Fibroblast of villous mesenchyme (primary cell): ENCODE data around the gene SLC22A13. TPM values are rescaled to one million over a fixed set of nuclear protein-coding genes. Genes with fewer than 3 reads are reported as not detected.
"Not testable (repeated sequence)": the region's sequence is repeated elsewhere in the genome, so short reads cannot be mapped to it uniquely, and the experiment has no call there.

Source experiments
- DNase-seq: peaks from one replicate; pipeline ENCODE4 v3.0.0-alpha.2; 2010; ENCODE audit warnings: low read depth
- H3K4me3 ChIP-seq: 2 replicates; pipeline ENCODE4 v1.5.1; 2011; ENCODE audit warnings: low read depth, mild to moderate bottlenecking, low read length
- small RNA-seq: library from RNA; depleted of rRNA; stranded (forward); fragments of <200 nt; gene quantifications from one replicate; pipeline ENCODE3, GENCODE V24; 2012
- total RNA-seq: library from RNA; depleted of rRNA; stranded (reverse); fragments of >200 nt; gene quantifications from 2 replicates; pipeline ENCODE4 v1.2.3, GENCODE V29; 2012
- TF ChIP-seq, protein P1 (sequence below): IDR thresholded peaks from 2 replicates; pipeline ENCODE4 v1.5.1; 2012; ENCODE audit warnings: low read depth, mild to moderate bottlenecking, low read length; ENCODE audit not compliant: insufficient read depth

The SLC22A13 gene
- total RNA-seq, 1 donor, result 0.43 TPM

DNA sequence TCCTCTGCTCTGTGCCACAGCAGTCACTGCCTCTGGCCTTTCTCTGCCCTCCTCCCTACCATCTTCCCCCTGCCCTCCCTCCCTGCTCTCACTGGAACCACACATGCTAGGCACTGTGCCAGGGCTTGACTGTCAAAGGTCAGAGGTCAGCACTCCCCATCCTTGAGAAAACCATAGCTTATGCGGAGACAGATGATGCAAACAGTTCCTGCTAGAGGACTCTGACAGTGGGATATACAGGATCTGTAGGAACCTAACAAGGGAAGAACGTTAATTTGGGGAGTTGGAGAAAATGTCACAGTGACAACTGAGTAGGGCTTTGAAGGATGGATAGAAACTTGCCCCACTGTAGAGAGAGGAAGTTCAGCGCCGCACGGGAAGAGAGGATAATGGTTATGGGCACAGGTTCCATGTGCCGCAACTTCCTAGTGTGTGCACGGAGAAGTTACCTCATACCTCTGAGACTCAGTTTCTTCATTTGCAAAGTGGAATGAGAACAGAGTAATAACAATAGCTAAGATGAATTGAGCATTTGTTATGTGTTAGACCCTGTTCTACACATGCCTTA, 51.7 kb downstream of the SLC22A13 start:
- DNase-seq, result peak; percentile 31
- TF ChIP-seq, protein P1, sequence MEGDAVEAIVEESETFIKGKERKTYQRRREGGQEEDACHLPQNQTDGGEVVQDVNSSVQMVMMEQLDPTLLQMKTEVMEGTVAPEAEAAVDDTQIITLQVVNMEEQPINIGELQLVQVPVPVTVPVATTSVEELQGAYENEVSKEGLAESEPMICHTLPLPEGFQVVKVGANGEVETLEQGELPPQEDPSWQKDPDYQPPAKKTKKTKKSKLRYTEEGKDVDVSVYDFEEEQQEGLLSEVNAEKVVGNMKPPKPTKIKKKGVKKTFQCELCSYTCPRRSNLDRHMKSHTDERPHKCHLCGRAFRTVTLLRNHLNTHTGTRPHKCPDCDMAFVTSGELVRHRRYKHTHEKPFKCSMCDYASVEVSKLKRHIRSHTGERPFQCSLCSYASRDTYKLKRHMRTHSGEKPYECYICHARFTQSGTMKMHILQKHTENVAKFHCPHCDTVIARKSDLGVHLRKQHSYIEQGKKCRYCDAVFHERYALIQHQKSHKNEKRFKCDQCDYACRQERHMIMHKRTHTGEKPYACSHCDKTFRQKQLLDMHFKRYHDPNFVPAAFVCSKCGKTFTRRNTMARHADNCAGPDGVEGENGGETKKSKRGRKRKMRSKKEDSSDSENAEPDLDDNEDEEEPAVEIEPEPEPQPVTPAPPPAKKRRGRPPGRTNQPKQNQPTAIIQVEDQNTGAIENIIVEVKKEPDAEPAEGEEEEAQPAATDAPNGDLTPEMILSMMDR, result no peak
- no peak overlapping the region for H3K4me3 ChIP-seq

DNA sequence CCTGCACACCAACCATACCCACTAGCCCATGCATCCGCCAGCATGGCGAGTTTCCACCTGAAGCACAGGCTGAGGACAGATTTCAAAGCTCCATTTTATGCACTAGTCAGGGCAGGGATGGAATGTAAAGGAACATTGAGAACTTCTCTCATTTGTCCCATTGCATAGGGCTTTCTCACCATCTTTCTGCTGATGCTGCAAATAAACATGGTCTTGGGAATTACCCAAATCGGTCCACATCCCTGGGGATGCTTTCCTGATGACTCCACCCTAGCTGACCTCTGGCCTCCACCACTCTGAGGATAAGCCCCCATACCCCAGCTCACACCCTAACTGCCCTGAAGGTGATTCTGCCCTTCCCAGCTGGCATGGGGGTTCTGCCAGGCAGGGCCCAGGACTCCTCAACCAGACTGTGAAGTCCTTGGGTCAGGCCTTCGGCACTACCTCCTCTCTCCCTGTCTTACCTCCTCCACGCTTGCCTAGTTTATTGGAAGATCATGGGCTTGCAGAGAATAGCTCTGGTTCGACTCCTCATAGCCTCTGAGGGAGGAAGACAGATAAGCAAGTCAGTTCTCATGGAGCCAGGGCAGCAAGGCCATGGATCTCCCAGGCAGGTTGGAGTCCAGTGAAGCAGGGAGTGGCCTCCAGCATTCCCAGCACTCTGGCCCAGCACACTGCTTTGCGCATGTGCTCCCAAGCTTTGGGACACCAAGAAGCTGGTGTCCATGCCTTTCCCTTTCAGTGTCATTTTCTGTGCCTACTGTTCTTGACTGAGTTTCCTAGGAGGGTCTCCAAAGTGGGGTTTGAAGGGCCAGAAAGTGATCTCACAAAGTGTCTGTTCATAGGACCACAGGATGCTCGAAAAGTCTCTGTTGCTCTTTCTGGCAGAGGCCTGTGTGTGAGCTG, 53.4 kb downstream of the SLC22A13 start:
- no peak for DNase-seq
- TF ChIP-seq, protein P1, result no peak
- no peak overlapping the region for H3K4me3 ChIP-seq

DNA sequence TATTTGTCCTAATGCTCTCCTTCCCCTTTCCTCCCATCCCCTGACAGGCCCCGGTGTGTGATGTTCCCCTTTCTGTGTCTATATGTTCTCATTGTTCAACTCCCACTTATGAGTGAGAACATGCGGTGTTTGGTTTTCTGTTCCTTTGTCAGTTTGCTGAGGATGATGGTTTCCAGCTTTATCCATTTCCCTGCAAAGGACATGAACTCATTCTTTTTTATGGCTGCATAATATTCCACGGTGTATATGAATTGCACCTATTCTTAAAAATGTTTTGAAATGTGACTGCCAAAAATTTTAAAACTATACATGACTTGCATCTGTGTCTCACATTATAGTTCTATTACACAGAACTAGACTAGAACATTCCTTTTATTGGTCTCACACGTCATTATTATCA, 55.0 kb downstream of the SLC22A13 start:
- H3K4me3 ChIP-seq, DNase-seq: not testable (repeated sequence)

DNA sequence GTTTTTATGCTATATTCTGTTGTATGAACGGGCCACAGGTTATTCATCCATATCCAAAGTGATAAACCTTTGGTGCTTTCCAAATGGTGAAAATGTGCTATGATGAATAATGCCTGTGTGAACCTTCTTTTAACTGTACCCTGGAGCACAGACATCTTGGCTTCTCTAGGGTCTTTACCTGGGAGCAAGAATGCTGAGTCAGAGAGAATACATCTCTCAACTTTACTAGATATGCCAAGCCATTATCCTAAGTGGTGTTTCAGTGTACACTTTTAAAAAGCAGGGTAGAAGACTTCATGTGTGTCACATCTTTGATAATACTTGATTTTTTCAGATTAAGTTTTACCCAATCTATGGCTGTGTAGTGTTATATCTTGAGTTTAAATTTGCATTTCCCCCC, 57.4 kb downstream of the SLC22A13 start:
- TF ChIP-seq, protein P1, result no peak
- no peak overlapping the region for H3K4me3 ChIP-seq
- DNase-seq, result no peak

DNA sequence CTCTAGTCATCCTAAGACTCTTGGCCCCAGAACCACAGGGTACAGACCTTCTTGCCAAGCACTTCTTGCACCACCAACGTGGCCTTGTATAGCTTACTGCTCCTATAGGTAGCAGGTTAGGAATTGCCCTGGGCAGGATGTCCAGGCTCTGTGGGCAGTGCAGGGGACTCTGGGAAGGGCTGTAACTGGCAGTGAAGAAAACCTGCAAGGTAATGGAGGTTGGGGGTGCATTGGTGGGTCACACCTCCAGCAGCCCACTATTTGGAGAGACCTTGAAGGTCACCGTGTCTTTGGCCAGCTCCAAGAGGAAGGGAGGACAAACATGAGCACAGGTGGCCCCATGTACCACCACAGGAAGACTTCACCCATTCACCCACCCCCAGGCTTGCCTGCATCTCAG, 59.6 kb downstream of the SLC22A13 start:
- DNase-seq, result no peak
- no peak overlapping the region for H3K4me3 ChIP-seq
- TF ChIP-seq, protein P1, result no peak

DNA sequence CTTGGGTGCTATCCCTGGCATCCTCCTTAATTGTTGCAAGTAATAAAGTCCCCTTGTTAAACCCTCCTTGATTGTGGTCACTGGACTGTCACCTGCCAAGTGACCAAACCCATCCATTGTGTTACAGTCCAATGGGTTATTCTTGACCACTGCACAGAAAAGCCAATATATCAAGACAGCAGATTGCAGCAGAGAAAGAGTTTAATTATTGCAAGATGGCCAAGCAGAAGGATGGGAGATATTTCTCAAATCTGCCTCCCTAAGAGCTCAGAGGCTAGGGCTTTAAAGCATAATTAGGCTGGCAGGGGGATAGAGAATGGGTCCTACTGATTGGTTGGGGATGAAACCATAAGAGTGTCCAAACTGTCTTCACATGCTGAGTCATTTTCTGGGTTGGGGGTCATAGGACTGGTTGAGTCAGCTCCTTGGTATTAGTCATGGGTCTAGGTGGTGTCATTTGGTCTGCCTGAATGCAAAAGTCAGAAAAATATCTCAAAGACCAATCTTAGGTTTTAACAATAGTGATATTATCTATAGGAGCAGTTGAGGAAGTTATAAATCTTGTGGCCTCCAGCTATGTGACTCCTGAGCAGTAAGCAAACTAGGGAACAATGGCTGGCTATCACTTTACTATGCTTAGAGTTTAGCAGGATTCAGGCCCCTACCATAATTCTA, 61.9 kb downstream of the SLC22A13 start:
- peak; percentile 42 for DNase-seq
- no peak overlapping the region for H3K4me3 ChIP-seq
- TF ChIP-seq, protein P1, result no peak

Small RNA genes within 50 kb of the gene (small RNA-seq; reads per million reads assigned to genes)
- not detected for gene RNU6-235P

Other genes with a start within 250 kb of the SLC22A13 start
- gene PLCD1, start 236.2 kb upstream of the SLC22A13 start, total RNA-seq, result 15.1 and 15.5 TPM in 2 replicates
- under 0.01 TPM in 1 of 2 replicates, not detected in the other for gene DLEC1, start 226.6 kb upstream of the SLC22A13 start, total RNA-seq
- gene ACAA1, start 128.7 kb upstream of the SLC22A13 start, total RNA-seq, result 18.1 and 20.0 TPM in 2 replicates
- gene MYD88, start 127.2 kb upstream of the SLC22A13 start, total RNA-seq, result 6.9 and 10.6 TPM in 2 replicates
- 42.2 and 68.2 TPM in 2 replicates for gene OXSR1, start 100.3 kb upstream of the SLC22A13 start, total RNA-seq
- 0.32 and 0.86 TPM in 2 replicates for gene SLC22A14, start 16.5 kb downstream of the SLC22A13 start, total RNA-seq
- 4.3 and 4.8 TPM in 2 replicates for gene XYLB, start 81.0 kb downstream of the SLC22A13 start, total RNA-seq
- 1.3 and 1.9 TPM in 2 replicates for gene ACVR2B, start 188.1 kb downstream of the SLC22A13 start, total RNA-seq
- gene EXOG, start 230.5 kb downstream of the SLC22A13 start, total RNA-seq, result 12.9 and 15.1 TPM in 2 replicates